Parathyroid adenoma (tissue), 2 donors: ENCODE data around the gene TMBIM4.

ENCODE experiments used
- H2AFZ ChIP-seq: fragments of 300-600 bp; sonication (generic); one replicate; pipeline ENCODE4 v1.7.0; 2017; ENCODE audit warnings: antibody characterized with exemption, mild to moderate bottlenecking
- H3K27ac ChIP-seq: fragments of 300-600 bp; sonication (generic); one replicate; pipeline ENCODE4 v1.7.0; 2017
- H3K27me3 ChIP-seq: fragments of 300-600 bp; sonication (generic); one replicate; pipeline ENCODE4 v1.7.0; 2017; ENCODE audit warnings: low read length; ENCODE audit not compliant: control insufficient read depth, insufficient read depth
- H3K36me3 ChIP-seq: fragments of 300-600 bp; sonication (generic); one replicate; pipeline ENCODE4 v1.7.0; 2017; ENCODE audit warnings: low read length; ENCODE audit not compliant: control insufficient read depth, insufficient read depth
- H3K4me1 ChIP-seq: fragments of 300-600 bp; sonication (generic); one replicate; pipeline ENCODE4 v1.7.0; 2017; ENCODE audit warnings: control low read depth
- H3K4me2 ChIP-seq: fragments of 300-600 bp; sonication (generic); one replicate; pipeline ENCODE4 v1.7.0; 2017; ENCODE audit warnings: low read length
- H3K4me3 ChIP-seq: fragments of 300-600 bp; sonication (generic); one replicate; pipeline ENCODE4 v1.7.0; 2017; ENCODE audit warnings: low read depth, low read length
- H3K79me2 ChIP-seq: fragments of 300-600 bp; sonication (generic); one replicate; pipeline ENCODE4 v1.7.0; 2017; ENCODE audit warnings: control low read depth
- H3K9ac ChIP-seq: fragments of 300-600 bp; sonication (generic); one replicate; pipeline ENCODE4 v1.7.0; 2017; ENCODE audit warnings: mild to moderate bottlenecking
- H3K9me3 ChIP-seq: fragments of 300-600 bp; sonication (generic); one replicate; pipeline ENCODE4 v1.7.0; 2017; ENCODE audit warnings: low read length; ENCODE audit not compliant: control insufficient read depth
- CTCF ChIP-seq: fragments of 300-600 bp; sonication (generic); IDR thresholded peaks from one replicate; pipeline ENCODE4 v1.7.0; 2017; ENCODE audit warnings: antibody characterized with exemption, mild to moderate bottlenecking
- donor health status: primary hyperparathyroidism.

Gene TMBIM4

DNA sequence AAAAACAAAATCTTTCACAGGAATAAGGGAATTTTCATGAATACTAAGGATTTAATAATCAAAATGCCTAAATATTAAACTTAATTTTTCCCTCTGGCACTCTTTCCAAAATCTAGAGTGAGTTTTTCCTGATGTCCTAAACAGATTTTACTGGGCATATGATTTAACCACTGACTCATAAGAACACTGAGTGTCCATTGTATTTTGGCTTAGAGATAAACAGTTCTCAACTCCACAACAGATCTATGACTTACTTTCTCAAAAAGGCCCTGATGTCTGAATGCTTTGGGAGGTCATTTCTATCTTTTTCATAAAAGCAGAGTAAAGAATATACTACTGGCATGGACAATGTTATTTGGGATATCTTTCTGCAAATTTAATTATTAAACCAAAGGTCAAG lies 15.0 kb downstream of the TMBIM4 start:
- no peaks in the 10 kb centered on the region for H3K9me3 ChIP-seq
- H3K4me1 ChIP-seq: no peaks in the 10 kb centered on the region
- TF ChIP-seq CTCF: no peak
- H3K36me3 ChIP-seq: no peaks in the 10 kb centered on the region
- H3K9ac ChIP-seq: no peak overlapping the region
- H3K79me2 ChIP-seq: peaks cover 2% of the 10 kb centered on the region
- no peak overlapping the region for H2AFZ ChIP-seq
- H3K4me3 ChIP-seq: no peak overlapping the region
- no peak overlapping the region for H3K27ac ChIP-seq
- H3K4me2 ChIP-seq: no peak overlapping the region
- H3K27me3 ChIP-seq: no peaks in the 10 kb centered on the region

DNA sequence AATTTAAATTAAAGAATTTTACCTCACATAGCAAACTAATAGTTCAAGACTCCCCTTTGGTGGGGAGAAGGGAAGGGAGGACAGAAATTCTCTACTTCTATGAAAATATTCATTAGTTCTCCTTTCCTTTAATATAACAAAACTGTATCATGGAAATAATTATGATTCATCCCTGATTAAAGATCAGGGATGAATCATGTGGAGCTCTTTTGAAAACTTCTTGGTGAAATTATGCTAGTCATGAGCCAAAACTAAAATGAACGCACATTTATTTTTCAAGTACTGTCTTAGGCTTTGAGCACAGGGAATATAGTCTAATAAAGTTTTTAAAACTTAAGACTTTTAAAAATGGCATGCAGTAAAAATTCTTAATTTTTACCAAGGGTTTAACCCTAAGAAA lies 17.1 kb downstream of the TMBIM4 start:
- Histone ChIP-seq H3K4me1 (no peaks in the 10 kb centered on the region), H3K36me3 (no peaks in the 10 kb centered on the region), H3K79me2 (peaks cover 2% of the 10 kb centered on the region), H3K4me2 (no peak overlapping the region), H3K27ac (no peak overlapping the region), H3K9me3 (no peaks in the 10 kb centered on the region), H2AFZ (no peak overlapping the region), H3K4me3 (no peak overlapping the region), H3K27me3 (no peaks in the 10 kb centered on the region), H3K9ac (no peak overlapping the region)
- TF ChIP-seq CTCF: no peak

DNA sequence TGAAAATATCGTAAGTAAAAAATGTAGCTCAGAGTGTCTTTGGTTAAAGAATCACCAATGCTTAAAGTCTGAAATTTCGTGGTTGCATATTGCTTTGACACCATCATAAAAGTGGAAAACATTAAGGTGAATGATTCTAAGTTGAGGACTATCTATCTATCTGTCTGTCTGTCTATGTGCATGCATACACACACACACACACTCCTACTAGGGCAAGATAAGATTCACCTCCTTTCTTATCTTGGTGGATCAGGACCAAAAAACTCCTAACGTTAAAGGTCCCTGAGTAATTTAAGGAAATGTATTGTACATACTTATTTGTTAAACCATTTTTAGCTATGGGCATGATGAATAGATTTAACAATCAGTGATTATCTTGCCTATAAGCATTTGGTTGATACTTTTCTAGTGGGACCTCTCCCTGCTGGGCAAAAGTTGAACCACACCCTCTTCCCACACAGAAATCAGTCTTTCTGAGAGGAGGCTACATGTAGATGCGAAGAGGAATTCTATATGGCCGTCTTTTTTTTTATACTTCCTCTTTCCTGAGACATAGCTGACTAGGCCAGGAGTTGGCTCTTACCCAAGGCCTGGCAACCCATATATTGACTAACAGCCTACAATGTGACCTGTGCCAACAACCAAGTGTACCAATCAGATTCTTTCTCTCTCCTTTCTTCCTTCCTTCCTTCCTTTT lies 19.9 kb downstream of the TMBIM4 start:
- H3K4me3 ChIP-seq: no peak overlapping the region
- no peak overlapping the region for H3K27ac ChIP-seq
- H3K9ac ChIP-seq: no peak overlapping the region
- TF ChIP-seq CTCF: no peak
- H3K27me3 ChIP-seq: no peaks in the 10 kb centered on the region
- no peaks in the 10 kb centered on the region for H3K4me1 ChIP-seq
- no peaks in the 10 kb centered on the region for H3K36me3 ChIP-seq
- no peak overlapping the region for H2AFZ ChIP-seq
- no peaks in the 10 kb centered on the region for H3K9me3 ChIP-seq
- no peak overlapping the region for H3K4me2 ChIP-seq
- H3K79me2 ChIP-seq: no peaks in the 10 kb centered on the region

GRCh38 chr12:66144791-66145754 lies 24.7 kb downstream of the TMBIM4 start:
- peak; percentile 32 for TF ChIP-seq CTCF
- Histone ChIP-seq H3K79me2 (no peaks in the 10 kb centered on the region), H2AFZ (no peak overlapping the region), H3K4me3 (no peak overlapping the region), H3K27me3 (no peaks in the 10 kb centered on the region), H3K4me2 (no peak overlapping the region), H3K27ac (peak overlapping the region; percentile 24), H3K9me3 (no peaks in the 10 kb centered on the region), H3K9ac (no peak overlapping the region), H3K36me3 (no peaks in the 10 kb centered on the region), H3K4me1 (no peaks in the 10 kb centered on the region)
